Erythroblast (primary cell): ENCODE measurements around the gene FBXO46.

ENCODE experiments used
- GATA1 ChIP-seq: IDR thresholded peaks from 2 replicates; pipeline ENCODE4 v1.6.1; 2011; ENCODE audit warnings: low read depth, mild to moderate bottlenecking, control low read depth, low read length, moderate library complexity
- POLR2A ChIP-seq: IDR thresholded peaks from 2 replicates; pipeline ENCODE4 v1.6.1; 2011; ENCODE audit warnings: mild to moderate bottlenecking, low read length

- TF ChIP-seq POLR2A (no peak), GATA1 (no peak)
Measured at GRCh38 chr19:45772912-45773311, 42.2 kb upstream of the FBXO46 start.
